ENCODE measurements around the gene POFUT1. TPM values are rescaled to one million over a fixed set of nuclear protein-coding genes. Genes with fewer than 3 reads are reported as not detected.
"Not testable (repeated sequence)": the region's sequence is repeated elsewhere in the genome, so short reads cannot be mapped to it uniquely, and the experiment has no call there.

Gene POFUT1
- total RNA-seq, 1 donor from 2014 or later, result 60.6 TPM

GRCh38 chr20:32192698-32193097 lies 15.0 kb upstream of the POFUT1 start:
- no peaks in the 10 kb centered on the region for H3K9me3 ChIP-seq (ENCODE audit: insufficient read depth, low read depth, low read length)
- DNase-seq (ENCODE audit: low read depth), result no peak
- no peak overlapping the region for H2AFZ ChIP-seq (ENCODE audit: low read depth, low read length)
- Mint-ChIP-seq H3K9me3 (ENCODE audit: unreplicated experiment) (no peaks in the 10 kb centered on the region), H3K4me3 (ENCODE audit: unreplicated experiment) (no peak overlapping the region), H3K27me3 (ENCODE audit: low read depth, unreplicated experiment) (no peaks in the 10 kb centered on the region), H3K27ac (ENCODE audit: unreplicated experiment) (peak overlapping the region; percentile 81), H3K4me1 (ENCODE audit: low read depth, unreplicated experiment) (peaks cover 10% of the 10 kb centered on the region), H3K36me3 (ENCODE audit: low read depth, unreplicated experiment) (peaks cover 11% of the 10 kb centered on the region)
- peaks cover 12% of the 10 kb centered on the region for H3K4me1 ChIP-seq (ENCODE audit: insufficient read depth, low read length)
- H3K79me2 ChIP-seq (ENCODE audit: insufficient read depth, low read length), result peaks cover 18% of the 10 kb centered on the region
- H3K27me3 ChIP-seq (ENCODE audit: insufficient read depth, low read length), result no peaks in the 10 kb centered on the region
- no peak overlapping the region for H3K4me2 ChIP-seq (ENCODE audit: low read length)
- H3K4me3 ChIP-seq (ENCODE audit: insufficient read depth, low read depth, low read length), result no peak overlapping the region
- H4K20me1 ChIP-seq (ENCODE audit: insufficient read depth, low read length), result peaks cover 17% of the 10 kb centered on the region
- TF ChIP-seq, protein P1, sequence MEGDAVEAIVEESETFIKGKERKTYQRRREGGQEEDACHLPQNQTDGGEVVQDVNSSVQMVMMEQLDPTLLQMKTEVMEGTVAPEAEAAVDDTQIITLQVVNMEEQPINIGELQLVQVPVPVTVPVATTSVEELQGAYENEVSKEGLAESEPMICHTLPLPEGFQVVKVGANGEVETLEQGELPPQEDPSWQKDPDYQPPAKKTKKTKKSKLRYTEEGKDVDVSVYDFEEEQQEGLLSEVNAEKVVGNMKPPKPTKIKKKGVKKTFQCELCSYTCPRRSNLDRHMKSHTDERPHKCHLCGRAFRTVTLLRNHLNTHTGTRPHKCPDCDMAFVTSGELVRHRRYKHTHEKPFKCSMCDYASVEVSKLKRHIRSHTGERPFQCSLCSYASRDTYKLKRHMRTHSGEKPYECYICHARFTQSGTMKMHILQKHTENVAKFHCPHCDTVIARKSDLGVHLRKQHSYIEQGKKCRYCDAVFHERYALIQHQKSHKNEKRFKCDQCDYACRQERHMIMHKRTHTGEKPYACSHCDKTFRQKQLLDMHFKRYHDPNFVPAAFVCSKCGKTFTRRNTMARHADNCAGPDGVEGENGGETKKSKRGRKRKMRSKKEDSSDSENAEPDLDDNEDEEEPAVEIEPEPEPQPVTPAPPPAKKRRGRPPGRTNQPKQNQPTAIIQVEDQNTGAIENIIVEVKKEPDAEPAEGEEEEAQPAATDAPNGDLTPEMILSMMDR (IDR thresholded peaks at IDR 0.05; ENCODE audit: insufficient read depth, low read depth, low read length), result no peak
- TF ChIP-seq EZH2 (IDR thresholded peaks at IDR 0.05; ENCODE audit: insufficient read depth, low read length), result no peak
- no peak overlapping the region for H3K27ac ChIP-seq (ENCODE audit: low read depth, low read length)
- H3K36me3 ChIP-seq (ENCODE audit: insufficient read depth, low read length), result peaks cover 9% of the 10 kb centered on the region
- no peak overlapping the region for H3K9ac ChIP-seq (ENCODE audit: low read length)
- FAIRE-seq, result no peak

- H3K4me3 ChIP-seq (ENCODE audit: insufficient read depth, low read depth, low read length); H3K4me3 Mint-ChIP-seq (ENCODE audit: unreplicated experiment); H3K27ac Mint-ChIP-seq (ENCODE audit: unreplicated experiment); H3K27ac ChIP-seq (ENCODE audit: low read depth, low read length); H3K4me1 Mint-ChIP-seq (ENCODE audit: low read depth, unreplicated experiment); H3K27me3 ChIP-seq (ENCODE audit: insufficient read depth, low read length); H3K4me2 ChIP-seq (ENCODE audit: low read length); DNase-seq (ENCODE audit: low read depth); FAIRE-seq; H3K9me3 ChIP-seq (ENCODE audit: insufficient read depth, low read depth, low read length); H3K36me3 ChIP-seq (ENCODE audit: insufficient read depth, low read length); H2AFZ ChIP-seq (ENCODE audit: low read depth, low read length); H3K9me3 Mint-ChIP-seq (ENCODE audit: unreplicated experiment); H3K9ac ChIP-seq (ENCODE audit: low read length); H3K27me3 Mint-ChIP-seq (ENCODE audit: low read depth, unreplicated experiment): not testable (repeated sequence)
- Histone ChIP-seq H3K79me2 (ENCODE audit: insufficient read depth, low read length) (peaks cover 21% of the 10 kb centered on the region), H3K4me1 (ENCODE audit: insufficient read depth, low read length) (peaks cover 12% of the 10 kb centered on the region), H4K20me1 (ENCODE audit: insufficient read depth, low read length) (peaks cover 21% of the 10 kb centered on the region)
- H3K36me3 Mint-ChIP-seq (ENCODE audit: low read depth, unreplicated experiment), result peaks cover 11% of the 10 kb centered on the region
Measured at GRCh38 chr20:32193336-32193735, 14.3 kb upstream of the POFUT1 start.

DNA sequence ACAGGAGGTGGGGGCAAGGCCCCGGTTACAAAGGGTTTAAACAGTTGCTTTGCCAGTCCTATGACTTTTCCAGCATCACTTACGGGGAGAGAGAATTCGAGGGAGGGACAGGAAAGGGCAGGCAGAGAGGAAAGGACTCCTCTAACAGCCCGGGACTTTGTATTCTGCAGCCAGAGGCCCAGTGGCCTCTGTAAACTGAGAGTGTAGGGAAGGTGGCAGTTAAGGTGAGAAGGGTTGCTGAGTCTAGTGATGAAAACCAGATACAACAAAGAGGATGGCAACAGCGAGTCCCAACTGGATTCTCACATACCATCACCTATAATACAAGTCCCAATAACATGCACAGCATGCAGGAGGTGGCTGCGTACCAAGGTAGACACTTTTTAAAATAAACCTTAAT lies 13.7 kb upstream of the POFUT1 start:
- Histone ChIP-seq H3K27ac (ENCODE audit: low read depth, low read length) (no peak overlapping the region), H3K79me2 (ENCODE audit: insufficient read depth, low read length) (peaks cover 21% of the 10 kb centered on the region), H3K9me3 (ENCODE audit: insufficient read depth, low read depth, low read length) (no peaks in the 10 kb centered on the region), H2AFZ (ENCODE audit: low read depth, low read length) (no peak overlapping the region), H3K9ac (ENCODE audit: low read length) (no peak overlapping the region), H3K4me2 (ENCODE audit: low read length) (no peak overlapping the region), H3K4me1 (ENCODE audit: insufficient read depth, low read length) (peaks cover 12% of the 10 kb centered on the region), H4K20me1 (ENCODE audit: insufficient read depth, low read length) (peaks cover 28% of the 10 kb centered on the region), H3K27me3 (ENCODE audit: insufficient read depth, low read length) (no peaks in the 10 kb centered on the region), H3K4me3 (ENCODE audit: insufficient read depth, low read depth, low read length) (no peak overlapping the region), H3K36me3 (ENCODE audit: insufficient read depth, low read length) (peaks cover 15% of the 10 kb centered on the region)
- Mint-ChIP-seq H3K4me1 (ENCODE audit: low read depth, unreplicated experiment) (peaks cover 10% of the 10 kb centered on the region), H3K4me3 (ENCODE audit: unreplicated experiment) (no peak overlapping the region), H3K27me3 (ENCODE audit: low read depth, unreplicated experiment) (no peaks in the 10 kb centered on the region), H3K36me3 (ENCODE audit: low read depth, unreplicated experiment) (peaks cover 11% of the 10 kb centered on the region), H3K27ac (ENCODE audit: unreplicated experiment) (no peak overlapping the region), H3K9me3 (ENCODE audit: unreplicated experiment) (no peaks in the 10 kb centered on the region)
- no peak for FAIRE-seq
- DNase-seq (ENCODE audit: low read depth), result no peak
- TF ChIP-seq EZH2 (IDR thresholded peaks at IDR 0.05; ENCODE audit: insufficient read depth, low read length), result no peak
- TF ChIP-seq, protein P1 (IDR thresholded peaks at IDR 0.05; ENCODE audit: insufficient read depth, low read depth, low read length), result no peak

Data from astrocyte (in vitro differentiated cells and primary cell).